Measurements from ENCODE around the gene FIZ1.

Gene FIZ1

GRCh38 chr19:55545443-55545842, 53.9 kb downstream of the FIZ1 start, which contains the start of gene SBK3:
Gene SBK3, minus strand, starts transcription at chr19:55545543. Its CDS starts 0 bp downstream, at chr19:55545543.
- ChIA-PET POLR2A (no interaction called here), CTCF (no interaction called here)
- peak; percentile 3 for DNase-seq (ENCODE audit: extremely low spot score)
- no peak for TF ChIP-seq SP1 (IDR thresholded peaks at IDR 0.05)
- TF ChIP-seq ZNF384 (IDR thresholded peaks at IDR 0.05): no peak
- TF ChIP-seq FOXM1 (IDR thresholded peaks at IDR 0.05; ENCODE audit: borderline replicate concordance): no peak
- TF ChIP-seq FOXA1 (IDR thresholded peaks at IDR 0.05): no peak
- TF ChIP-seq NFRKB (IDR thresholded peaks at IDR 0.05): no peak
- TF ChIP-seq BHLHE40 (IDR thresholded peaks at IDR 0.05; ENCODE audit: borderline replicate concordance): no peak
- TF ChIP-seq FOXK2 (IDR thresholded peaks at IDR 0.05): no peak
- TF ChIP-seq LEF1 (IDR thresholded peaks at IDR 0.05; ENCODE audit: borderline replicate concordance): no peak
- TF ChIP-seq HDGF (IDR thresholded peaks at IDR 0.05; ENCODE audit: borderline replicate concordance): no peak
- TF ChIP-seq ARNT (IDR thresholded peaks at IDR 0.05): no peak
- no peak for TF ChIP-seq CTBP1 (IDR thresholded peaks at IDR 0.05; ENCODE audit: borderline replicate concordance)
- no peak for TF ChIP-seq SUZ12 (IDR thresholded peaks at IDR 0.05)
- no peak for TF ChIP-seq L3MBTL2 (conservative IDR thresholded peaks at IDR 0.05)
- no peak for TF ChIP-seq TARDBP (IDR thresholded peaks at IDR 0.05)
- TF ChIP-seq PKNOX1 (IDR thresholded peaks at IDR 0.05): no peak
- no peak for TF ChIP-seq ELF4 (IDR thresholded peaks at IDR 0.05)

GRCh38 chr19:55544776-55545439, 54.4 kb downstream of the FIZ1 start:
- TF ChIP-seq LEF1 (IDR thresholded peaks at IDR 0.05; ENCODE audit: borderline replicate concordance): no peak
- TF ChIP-seq ELF4 (IDR thresholded peaks at IDR 0.05): no peak
- no peak for TF ChIP-seq ZNF384 (IDR thresholded peaks at IDR 0.05)
- no peak for TF ChIP-seq SP1 (IDR thresholded peaks at IDR 0.05)
- no peak for TF ChIP-seq FOXA1 (IDR thresholded peaks at IDR 0.05)
- no peak for TF ChIP-seq SUZ12 (IDR thresholded peaks at IDR 0.05)
- no peak for TF ChIP-seq ARNT (IDR thresholded peaks at IDR 0.05)
- no peak for TF ChIP-seq CTBP1 (IDR thresholded peaks at IDR 0.05; ENCODE audit: borderline replicate concordance)
- TF ChIP-seq TARDBP (IDR thresholded peaks at IDR 0.05): no peak
- no peak for TF ChIP-seq NFRKB (IDR thresholded peaks at IDR 0.05)
- TF ChIP-seq L3MBTL2 (conservative IDR thresholded peaks at IDR 0.05): no peak
- TF ChIP-seq FOXM1 (IDR thresholded peaks at IDR 0.05; ENCODE audit: borderline replicate concordance): no peak
- no peak for TF ChIP-seq HDGF (IDR thresholded peaks at IDR 0.05; ENCODE audit: borderline replicate concordance)
- no peak for TF ChIP-seq BHLHE40 (IDR thresholded peaks at IDR 0.05; ENCODE audit: borderline replicate concordance)
- ChIA-PET POLR2A (no interaction called here), CTCF (interaction anchor here (0.8 kb wide), 1 partner anchor 765 kb away, joined by 3 read pairs; no protein-coding TSS in a partner anchor)
- DNase-seq (ENCODE audit: extremely low spot score): no peak

GRCh38 chr19:55544014-55544413, 55.3 kb downstream of the FIZ1 start:
- DNase-seq (ENCODE audit: extremely low spot score): no peak
- POLR2A ChIA-PET: no interaction called here
- CTCF ChIA-PET: interaction anchor here (0.8 kb wide), 1 partner anchor 766 kb away, joined by 3 read pairs; no protein-coding TSS in a partner anchor
- TF ChIP-seq ELF4 (IDR thresholded peaks at IDR 0.05) (no peak), SUZ12 (IDR thresholded peaks at IDR 0.05) (no peak), ARNT (IDR thresholded peaks at IDR 0.05) (no peak), BHLHE40 (IDR thresholded peaks at IDR 0.05; ENCODE audit: borderline replicate concordance) (no peak), FOXK2 (IDR thresholded peaks at IDR 0.05) (no peak), CTBP1 (IDR thresholded peaks at IDR 0.05; ENCODE audit: borderline replicate concordance) (no peak), TARDBP (IDR thresholded peaks at IDR 0.05) (no peak), LEF1 (IDR thresholded peaks at IDR 0.05; ENCODE audit: borderline replicate concordance) (no peak), NFRKB (IDR thresholded peaks at IDR 0.05) (no peak), FOXM1 (IDR thresholded peaks at IDR 0.05; ENCODE audit: borderline replicate concordance) (no peak), PKNOX1 (IDR thresholded peaks at IDR 0.05) (no peak), L3MBTL2 (conservative IDR thresholded peaks at IDR 0.05) (no peak), FOXA1 (IDR thresholded peaks at IDR 0.05) (no peak), SP1 (IDR thresholded peaks at IDR 0.05) (no peak), HDGF (IDR thresholded peaks at IDR 0.05; ENCODE audit: borderline replicate concordance) (no peak), ZNF384 (IDR thresholded peaks at IDR 0.05) (no peak)

GRCh38 chr19:55543567-55543966, 55.8 kb downstream of the FIZ1 start:
- no peak for DNase-seq (ENCODE audit: extremely low spot score)
- no peak for TF ChIP-seq NFRKB (IDR thresholded peaks at IDR 0.05)
- TF ChIP-seq FOXM1 (IDR thresholded peaks at IDR 0.05; ENCODE audit: borderline replicate concordance): no peak
- TF ChIP-seq TARDBP (IDR thresholded peaks at IDR 0.05): no peak
- TF ChIP-seq ZNF384 (IDR thresholded peaks at IDR 0.05): no peak
- no peak for TF ChIP-seq SUZ12 (IDR thresholded peaks at IDR 0.05)
- TF ChIP-seq PKNOX1 (IDR thresholded peaks at IDR 0.05): no peak
- TF ChIP-seq BHLHE40 (IDR thresholded peaks at IDR 0.05; ENCODE audit: borderline replicate concordance): no peak
- ChIA-PET POLR2A (no interaction called here), CTCF (interaction anchor here (0.5 kb wide), 1 partner anchor 1686 kb away, joined by 3 read pairs; no protein-coding TSS in a partner anchor)

- ChIA-PET CTCF (no interaction called here), POLR2A (no interaction called here)
- DNase-seq (ENCODE audit: extremely low spot score): no peak
- no peak for TF ChIP-seq HDGF (IDR thresholded peaks at IDR 0.05; ENCODE audit: borderline replicate concordance)
- TF ChIP-seq FOXM1 (IDR thresholded peaks at IDR 0.05; ENCODE audit: borderline replicate concordance): no peak
- no peak for TF ChIP-seq ZNF384 (IDR thresholded peaks at IDR 0.05)
- TF ChIP-seq SUZ12 (IDR thresholded peaks at IDR 0.05): no peak
- TF ChIP-seq ARNT (IDR thresholded peaks at IDR 0.05): no peak
- TF ChIP-seq NFRKB (IDR thresholded peaks at IDR 0.05): no peak
- TF ChIP-seq SP1 (IDR thresholded peaks at IDR 0.05): no peak
- TF ChIP-seq ELF4 (IDR thresholded peaks at IDR 0.05): no peak
- no peak for TF ChIP-seq CTBP1 (IDR thresholded peaks at IDR 0.05; ENCODE audit: borderline replicate concordance)
- no peak for TF ChIP-seq FOXK2 (IDR thresholded peaks at IDR 0.05)
- TF ChIP-seq LEF1 (IDR thresholded peaks at IDR 0.05; ENCODE audit: borderline replicate concordance): no peak
- no peak for TF ChIP-seq BHLHE40 (IDR thresholded peaks at IDR 0.05; ENCODE audit: borderline replicate concordance)
- no peak for TF ChIP-seq TARDBP (IDR thresholded peaks at IDR 0.05)
- no peak for TF ChIP-seq L3MBTL2 (conservative IDR thresholded peaks at IDR 0.05)
- no peak for TF ChIP-seq PKNOX1 (IDR thresholded peaks at IDR 0.05)
- TF ChIP-seq FOXA1 (IDR thresholded peaks at IDR 0.05): no peak
Measured at GRCh38 chr19:55542292-55542855, 56.9 kb downstream of the FIZ1 start.

All from HEK293T (cell line).